Loucy (cell line): ENCODE results near the gene NMD3.

Experiments
- EZH2phosphoT487 ChIP-seq: fragments of 200-600 bp; IDR thresholded peaks from 2 replicates; pipeline ENCODE4 v1.6.1; 2018; ENCODE audit warnings: antibody characterized with exemption, mild to moderate bottlenecking, moderate library complexity, borderline replicate concordance
- TF ChIP-seq, protein P1 (sequence below): fragments of 200-600 bp; sonication (generic); conservative IDR thresholded peaks from 2 replicates; pipeline ENCODE4 v1.5.1; 2014; ENCODE audit warnings: mild to moderate bottlenecking, antibody characterized with exemption, low read length

DNA sequence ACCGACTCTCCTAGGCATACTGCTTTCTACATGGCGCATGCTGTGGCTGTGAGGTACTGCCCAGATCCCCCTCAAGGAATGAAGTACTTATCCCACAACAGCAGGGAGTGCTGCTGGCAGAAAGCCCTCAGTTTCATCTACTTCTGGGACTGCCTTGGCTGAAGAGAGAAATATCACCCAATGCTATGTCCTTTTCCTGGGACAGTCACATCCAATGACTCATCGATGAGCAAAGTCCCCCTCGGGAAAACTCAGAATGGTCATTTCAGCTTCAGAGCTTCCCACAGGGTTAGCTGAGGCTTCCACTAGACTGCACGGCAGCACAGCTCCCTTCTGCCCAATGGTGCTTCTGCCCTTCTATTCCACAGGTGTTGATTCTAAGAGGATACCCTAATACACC is 3.6 kb upstream of the NMD3 start:
- TF ChIP-seq, protein P1, sequence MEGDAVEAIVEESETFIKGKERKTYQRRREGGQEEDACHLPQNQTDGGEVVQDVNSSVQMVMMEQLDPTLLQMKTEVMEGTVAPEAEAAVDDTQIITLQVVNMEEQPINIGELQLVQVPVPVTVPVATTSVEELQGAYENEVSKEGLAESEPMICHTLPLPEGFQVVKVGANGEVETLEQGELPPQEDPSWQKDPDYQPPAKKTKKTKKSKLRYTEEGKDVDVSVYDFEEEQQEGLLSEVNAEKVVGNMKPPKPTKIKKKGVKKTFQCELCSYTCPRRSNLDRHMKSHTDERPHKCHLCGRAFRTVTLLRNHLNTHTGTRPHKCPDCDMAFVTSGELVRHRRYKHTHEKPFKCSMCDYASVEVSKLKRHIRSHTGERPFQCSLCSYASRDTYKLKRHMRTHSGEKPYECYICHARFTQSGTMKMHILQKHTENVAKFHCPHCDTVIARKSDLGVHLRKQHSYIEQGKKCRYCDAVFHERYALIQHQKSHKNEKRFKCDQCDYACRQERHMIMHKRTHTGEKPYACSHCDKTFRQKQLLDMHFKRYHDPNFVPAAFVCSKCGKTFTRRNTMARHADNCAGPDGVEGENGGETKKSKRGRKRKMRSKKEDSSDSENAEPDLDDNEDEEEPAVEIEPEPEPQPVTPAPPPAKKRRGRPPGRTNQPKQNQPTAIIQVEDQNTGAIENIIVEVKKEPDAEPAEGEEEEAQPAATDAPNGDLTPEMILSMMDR = no peak
- no peak for TF ChIP-seq EZH2phosphoT487
